ENCODE results near the gene GPX3. TPM values are rescaled to one million over a fixed set of nuclear protein-coding genes. Genes with fewer than 3 reads are reported as not detected.

The GPX3 gene
- total RNA-seq, 3 donors from 2014 or later, result 44.6 to 460 (median 147) TPM

GRCh38 chr5:151028717-151029116 lies 8.3 kb downstream of the GPX3 start:
- Histone ChIP-seq H3K4me3 (no peak overlapping the region), H3K9me3 (no peaks in the 10 kb centered on the region), H3K4me1 (ENCODE audit: low read depth) (no peaks in the 10 kb centered on the region), H3K36me3 (ENCODE audit: low read depth) (peaks cover 7% of the 10 kb centered on the region)
- TF ChIP-seq CTCF (IDR thresholded peaks at IDR 0.05), result no peak
- ATAC-seq (no peak), DNase-seq (no peak)
- intact Hi-C loops (cut with DNase I, micrococcal nuclease), result no loop called here

GRCh38 chr5:151029179-151030055 lies 9.0 kb downstream of the GPX3 start:
- Histone ChIP-seq H3K36me3 (ENCODE audit: low read depth) (peaks cover 7% of the 10 kb centered on the region), H3K4me3 (no peak overlapping the region), H3K9me3 (no peaks in the 10 kb centered on the region), H3K4me1 (ENCODE audit: low read depth) (no peaks in the 10 kb centered on the region)
- no peak for TF ChIP-seq CTCF (IDR thresholded peaks at IDR 0.05)
- intact Hi-C loops (cut with DNase I, micrococcal nuclease), result no loop called here
- DNase-seq, result no peak
- ATAC-seq, result no peak

GRCh38 chr5:151030056-151030336 lies 9.6 kb downstream of the GPX3 start:
- peaks cover 7% of the 10 kb centered on the region for H3K36me3 ChIP-seq (ENCODE audit: low read depth)
- TF ChIP-seq CTCF (IDR thresholded peaks at IDR 0.05), result no peak
- no peaks in the 10 kb centered on the region for H3K9me3 ChIP-seq
- no peak for DNase-seq
- no peaks in the 10 kb centered on the region for H3K4me1 ChIP-seq (ENCODE audit: low read depth)
- intact Hi-C loops (cut with DNase I, micrococcal nuclease), result no loop called here
- no peak for ATAC-seq
- H3K4me3 ChIP-seq, result no peak overlapping the region

- intact Hi-C loops (cut with DNase I, micrococcal nuclease), result no loop called here
- TF ChIP-seq CTCF (IDR thresholded peaks at IDR 0.05), result no peak
- Histone ChIP-seq H3K36me3 (ENCODE audit: low read depth) (peaks cover 11% of the 10 kb centered on the region), H3K4me1 (ENCODE audit: low read depth) (no peaks in the 10 kb centered on the region), H3K4me3 (no peak overlapping the region), H3K9me3 (no peaks in the 10 kb centered on the region)
- DNase-seq (peak in 1 of 3 donors; percentile 53), ATAC-seq (peak; percentile 51)
These were observed 10.0 kb downstream of the GPX3 start for GRCh38 chr5:151030379-151030778.

GRCh38 chr5:151031554-151031953 lies 11.2 kb downstream of the GPX3 start:
- DNase-seq, result no peak
- TF ChIP-seq CTCF (IDR thresholded peaks at IDR 0.05), result no peak
- no peak for ATAC-seq
- no peaks in the 10 kb centered on the region for H3K4me1 ChIP-seq (ENCODE audit: low read depth)
- H3K9me3 ChIP-seq, result no peaks in the 10 kb centered on the region
- H3K36me3 ChIP-seq (ENCODE audit: low read depth), result peaks cover 14% of the 10 kb centered on the region
- intact Hi-C loops (cut with DNase I, micrococcal nuclease), result no loop called here
- H3K4me3 ChIP-seq, result no peak overlapping the region
